ENCODE results near the gene C1QTNF1. TPM values are rescaled to one million over a fixed set of nuclear protein-coding genes. Genes with fewer than 3 reads are reported as not detected.

Gene C1QTNF1
- total and polyA plus RNA-seq, 2 donors (not counting 3 experiments of a cell fraction or from before 2014, with no cell fraction given): 2.5 to 4.0 TPM

DNA sequence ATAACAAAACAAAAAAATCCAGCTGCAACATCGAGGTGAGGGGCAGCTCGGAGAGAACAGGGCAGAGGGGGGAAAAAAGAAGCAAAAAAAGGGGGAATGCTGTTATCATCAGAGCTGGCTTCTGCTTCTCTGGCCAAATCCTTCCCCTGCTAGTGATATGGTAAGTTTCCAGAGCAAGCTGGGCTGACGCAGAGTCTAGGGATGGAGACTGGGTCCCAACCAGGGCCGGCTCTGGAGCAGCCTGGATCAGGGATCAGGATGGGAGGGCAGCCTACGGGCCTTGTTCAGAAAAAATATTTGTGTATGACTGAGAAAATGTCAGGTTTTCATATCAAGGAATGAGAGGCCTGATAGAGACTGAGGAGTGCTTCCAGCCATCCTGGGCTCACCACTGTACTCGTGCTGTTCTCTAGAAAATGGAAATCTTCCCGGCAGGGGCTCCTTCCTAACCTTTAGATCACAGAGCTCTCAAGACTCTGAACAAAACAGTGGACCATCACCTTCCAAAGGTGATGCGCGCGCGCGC lies 726 bp upstream of the C1QTNF1 start:
- TF ChIP-seq EZH2 (IDR thresholded peaks at IDR 0.05; ENCODE audit: borderline replicate concordance, low read depth, low read length, severe bottlenecking): no peak
- TF ChIP-seq JUN (IDR thresholded peaks at IDR 0.05; ENCODE audit: borderline replicate concordance, insufficient read depth, insufficient read length, low read depth): no peak
- no peak for TF ChIP-seq MAX (IDR thresholded peaks at IDR 0.05; ENCODE audit: insufficient read depth, insufficient read length)
- TF ChIP-seq, protein P1, sequence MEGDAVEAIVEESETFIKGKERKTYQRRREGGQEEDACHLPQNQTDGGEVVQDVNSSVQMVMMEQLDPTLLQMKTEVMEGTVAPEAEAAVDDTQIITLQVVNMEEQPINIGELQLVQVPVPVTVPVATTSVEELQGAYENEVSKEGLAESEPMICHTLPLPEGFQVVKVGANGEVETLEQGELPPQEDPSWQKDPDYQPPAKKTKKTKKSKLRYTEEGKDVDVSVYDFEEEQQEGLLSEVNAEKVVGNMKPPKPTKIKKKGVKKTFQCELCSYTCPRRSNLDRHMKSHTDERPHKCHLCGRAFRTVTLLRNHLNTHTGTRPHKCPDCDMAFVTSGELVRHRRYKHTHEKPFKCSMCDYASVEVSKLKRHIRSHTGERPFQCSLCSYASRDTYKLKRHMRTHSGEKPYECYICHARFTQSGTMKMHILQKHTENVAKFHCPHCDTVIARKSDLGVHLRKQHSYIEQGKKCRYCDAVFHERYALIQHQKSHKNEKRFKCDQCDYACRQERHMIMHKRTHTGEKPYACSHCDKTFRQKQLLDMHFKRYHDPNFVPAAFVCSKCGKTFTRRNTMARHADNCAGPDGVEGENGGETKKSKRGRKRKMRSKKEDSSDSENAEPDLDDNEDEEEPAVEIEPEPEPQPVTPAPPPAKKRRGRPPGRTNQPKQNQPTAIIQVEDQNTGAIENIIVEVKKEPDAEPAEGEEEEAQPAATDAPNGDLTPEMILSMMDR (IDR thresholded peaks at IDR 0.05; ENCODE audit: extremely low read depth in 1 of 2, insufficient read depth in 1 of 2, low read depth in 1 of 2, low read length in 2 of 2): no peak
- TF ChIP-seq POLR2A (IDR thresholded peaks at IDR 0.05; ENCODE audit: low read depth, low read length): no peak
- TF ChIP-seq FOS (IDR thresholded peaks at IDR 0.05; ENCODE audit: borderline replicate concordance, insufficient read depth, low read length): no peak
- TF ChIP-seq GATA2 (IDR thresholded peaks at IDR 0.05; ENCODE audit: insufficient read depth, insufficient read length, low read depth, low read length): no peak
- TF ChIP-seq POLR2AphosphoS5 (IDR thresholded peaks at IDR 0.05; ENCODE audit: insufficient read depth, low read depth, low read length): no peak
- no peak for TF ChIP-seq MYC (IDR thresholded peaks at IDR 0.05; ENCODE audit: low read depth, low read length)
- ChIA-PET CTCF (interaction anchor here (1.1 to 3.7 kb wide), 3 partner anchors 13 to 22 kb away, joined by 4 to 75 read pairs (median 15); no protein-coding TSS in a partner anchor), POLR2A (interaction anchor here (0.6 kb wide), 1 partner anchor 10 kb away, joined by 5 read pairs; no protein-coding TSS in a partner anchor)
- Histone ChIP-seq H3K36me3 (ENCODE audit: control insufficient read depth in 2 of 2, extremely low read depth in 1 of 2, insufficient read depth in 2 of 2, low read length in 2 of 2) (no peaks in the 10 kb centered on the region), H3K4me3 (replicated peaks in 1 of 3; ENCODE audit: insufficient read depth in 1 of 3, low read depth in 1 of 3, low read length in 3 of 3) (no peak overlapping the region), H3K9me3 (replicated peaks; ENCODE audit: control insufficient read depth, insufficient read depth, low read length) (no peaks in the 10 kb centered on the region), H4K20me1 (replicated peaks; ENCODE audit: control insufficient read depth, extremely low read depth, insufficient read depth, low read length) (no peaks in the 10 kb centered on the region), H3K79me2 (ENCODE audit: control insufficient read depth, insufficient read depth, low read length) (no peaks in the 10 kb centered on the region), H3K4me2 (ENCODE audit: insufficient read depth, low read length) (no peak overlapping the region), H3K9me1 (replicated peaks; ENCODE audit: control insufficient read depth, extremely low read depth, insufficient read depth, low read length) (no peaks in the 10 kb centered on the region), H3K9ac (replicated peaks; ENCODE audit: extremely low read depth, insufficient read depth, low read length) (no peak overlapping the region), H3K27ac (ENCODE audit: insufficient read depth, low read depth, low read length) (no peak overlapping the region), H2AFZ (ENCODE audit: low read depth, low read length) (no peak overlapping the region), H3K27me3 (ENCODE audit: control insufficient read depth in 2 of 2, insufficient read depth in 2 of 2, low read length in 2 of 2) (peaks cover 0 to 10% of the 10 kb centered on the region in 2 experiments), H3K4me1 (ENCODE audit: control insufficient read depth, extremely low read depth, insufficient read depth, low read length) (peaks cover 28% of the 10 kb centered on the region)
- BruUV-seq (replicated peaks): no TSS peak
- DNase-seq (ENCODE audit: low read depth, low spot score) (no peak), FAIRE-seq (no peak)
- intact Hi-C loops (cut with micrococcal nuclease) (no loop called here), dilution Hi-C loops (cut with MboI; ENCODE audit: extremely low pct_ligation_motif_present, low sequenced_read_pairs) (no loop called here)
